Progenitor cell of endocrine pancreas (in vitro differentiated cells): ENCODE measurements around the gene ALKAL2. TPM values are rescaled to one million over a fixed set of nuclear protein-coding genes. Genes with fewer than 3 reads are reported as not detected.

Experiments
- DNase-seq: peaks from one replicate; pipeline ENCODE4 v3.0.0; 2021; ENCODE audit warnings: low spot score; ENCODE audit not compliant: unreplicated experiment
- H3K27ac Mint-ChIP-seq: 2 replicates; pipeline ENCODE4 v1.8.0; 2021; ENCODE audit warnings: mild to moderate bottlenecking, moderate library complexity, mixed read lengths
- H3K27me3 Mint-ChIP-seq: 2 replicates; pipeline ENCODE4 v1.8.0; 2021; ENCODE audit warnings: mixed read lengths
- H3K36me3 Mint-ChIP-seq: 2 replicates; pipeline ENCODE4 v1.8.0; 2022; ENCODE audit warnings: mixed read lengths; ENCODE audit not compliant: insufficient read depth
- H3K4me1 Mint-ChIP-seq: 2 replicates; pipeline ENCODE4 v1.8.0; 2021; ENCODE audit warnings: low read depth, mixed read lengths
- H3K4me3 Mint-ChIP-seq: 2 replicates; pipeline ENCODE4 v1.8.0; 2021; ENCODE audit warnings: low read depth, mild to moderate bottlenecking, moderate library complexity, mixed read lengths
- H3K9me3 Mint-ChIP-seq: 2 replicates; pipeline ENCODE4 v1.8.0; 2021; ENCODE audit warnings: low read depth, mixed read lengths
- total RNA-seq: library from RNA; stranded (reverse); gene quantifications from 2 replicates; pipeline ENCODE4 v1.2.1, GENCODE V29; 2021
- TF ChIP-seq, protein P1 (sequence below): fragments of 200-600 bp; sonication (generic); IDR thresholded peaks from one replicate; pipeline ENCODE4 v1.5.0; 2021; ENCODE audit warnings: antibody characterized with exemption, mild to moderate bottlenecking; ENCODE audit not compliant: unreplicated experiment

ALKAL2 gene
- total RNA-seq, 1 donor from 2014 or later = 0.22 TPM

DNA sequence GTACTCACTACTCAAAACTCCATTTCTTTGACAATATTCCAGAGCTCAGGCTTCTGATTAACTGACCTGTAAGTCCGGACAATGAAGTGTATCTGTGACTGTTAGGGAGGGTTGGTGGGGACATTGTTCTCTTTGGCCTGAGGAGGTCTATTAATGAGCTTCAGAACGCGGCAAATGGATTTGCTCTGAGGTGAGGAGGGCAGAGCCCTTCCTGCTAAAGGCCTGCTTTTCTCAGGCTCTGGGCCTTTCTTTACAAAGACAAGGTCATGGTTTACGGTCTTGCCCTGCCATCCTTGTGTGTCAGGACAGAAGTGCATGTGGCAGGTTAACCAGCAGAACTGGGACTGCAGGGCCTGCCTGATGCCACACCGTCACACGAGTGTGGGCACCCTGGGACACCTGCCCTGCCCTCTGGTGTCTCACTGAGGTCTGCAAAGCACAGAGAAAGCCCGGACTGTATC, 7.2 kb downstream of the ALKAL2 start:
- H3K36me3 Mint-ChIP-seq = peaks cover 13% of the 10 kb centered on the region
- no peak overlapping the region for H3K4me3 Mint-ChIP-seq
- H3K4me1 Mint-ChIP-seq = no peaks in the 10 kb centered on the region
- no peaks in the 10 kb centered on the region for H3K9me3 Mint-ChIP-seq
- TF ChIP-seq, protein P1, sequence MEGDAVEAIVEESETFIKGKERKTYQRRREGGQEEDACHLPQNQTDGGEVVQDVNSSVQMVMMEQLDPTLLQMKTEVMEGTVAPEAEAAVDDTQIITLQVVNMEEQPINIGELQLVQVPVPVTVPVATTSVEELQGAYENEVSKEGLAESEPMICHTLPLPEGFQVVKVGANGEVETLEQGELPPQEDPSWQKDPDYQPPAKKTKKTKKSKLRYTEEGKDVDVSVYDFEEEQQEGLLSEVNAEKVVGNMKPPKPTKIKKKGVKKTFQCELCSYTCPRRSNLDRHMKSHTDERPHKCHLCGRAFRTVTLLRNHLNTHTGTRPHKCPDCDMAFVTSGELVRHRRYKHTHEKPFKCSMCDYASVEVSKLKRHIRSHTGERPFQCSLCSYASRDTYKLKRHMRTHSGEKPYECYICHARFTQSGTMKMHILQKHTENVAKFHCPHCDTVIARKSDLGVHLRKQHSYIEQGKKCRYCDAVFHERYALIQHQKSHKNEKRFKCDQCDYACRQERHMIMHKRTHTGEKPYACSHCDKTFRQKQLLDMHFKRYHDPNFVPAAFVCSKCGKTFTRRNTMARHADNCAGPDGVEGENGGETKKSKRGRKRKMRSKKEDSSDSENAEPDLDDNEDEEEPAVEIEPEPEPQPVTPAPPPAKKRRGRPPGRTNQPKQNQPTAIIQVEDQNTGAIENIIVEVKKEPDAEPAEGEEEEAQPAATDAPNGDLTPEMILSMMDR = no peak
- peak overlapping the region; percentile 14 for H3K27ac Mint-ChIP-seq
- peaks cover 13% of the 10 kb centered on the region for H3K27me3 Mint-ChIP-seq
- no peak for DNase-seq

DNA sequence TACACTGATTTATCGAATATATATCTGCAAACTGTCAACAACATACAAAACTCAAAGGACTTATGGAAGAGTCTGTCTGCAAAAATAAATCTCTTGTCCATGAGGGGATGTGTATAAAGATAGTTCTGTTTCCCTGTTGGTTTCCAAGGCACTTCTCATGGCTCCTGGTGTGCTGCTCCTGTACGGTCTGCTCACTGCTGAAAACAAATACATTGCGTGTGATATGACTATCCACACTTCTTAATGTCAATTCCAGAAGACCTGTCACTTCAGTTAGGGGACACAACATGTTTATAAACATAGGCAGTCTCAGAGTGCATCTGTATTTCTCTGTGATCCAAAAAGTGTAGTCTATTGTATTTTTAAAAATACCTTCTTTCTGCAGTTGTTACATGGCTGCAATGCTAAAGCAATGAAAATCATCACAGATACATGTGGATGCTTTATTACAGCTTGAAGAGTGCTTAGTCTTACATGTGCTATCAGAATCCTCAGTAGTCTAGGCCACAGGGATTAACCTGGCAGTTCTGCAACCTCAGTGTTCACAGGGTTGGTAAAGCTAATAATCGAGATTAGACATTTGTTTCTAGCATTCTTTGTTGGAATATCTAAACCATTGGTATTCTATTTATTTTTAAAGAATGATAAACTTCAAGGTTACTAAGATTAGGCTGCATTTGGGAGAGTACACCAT, 7.8 kb downstream of the ALKAL2 start:
- H3K4me3 Mint-ChIP-seq = no peak overlapping the region
- H3K27me3 Mint-ChIP-seq = peaks cover 7% of the 10 kb centered on the region
- peaks cover 13% of the 10 kb centered on the region for H3K36me3 Mint-ChIP-seq
- no peaks in the 10 kb centered on the region for H3K9me3 Mint-ChIP-seq
- no peak overlapping the region for H3K27ac Mint-ChIP-seq
- H3K4me1 Mint-ChIP-seq = no peaks in the 10 kb centered on the region
- no peak for DNase-seq
- TF ChIP-seq, protein P1 = no peak

DNA sequence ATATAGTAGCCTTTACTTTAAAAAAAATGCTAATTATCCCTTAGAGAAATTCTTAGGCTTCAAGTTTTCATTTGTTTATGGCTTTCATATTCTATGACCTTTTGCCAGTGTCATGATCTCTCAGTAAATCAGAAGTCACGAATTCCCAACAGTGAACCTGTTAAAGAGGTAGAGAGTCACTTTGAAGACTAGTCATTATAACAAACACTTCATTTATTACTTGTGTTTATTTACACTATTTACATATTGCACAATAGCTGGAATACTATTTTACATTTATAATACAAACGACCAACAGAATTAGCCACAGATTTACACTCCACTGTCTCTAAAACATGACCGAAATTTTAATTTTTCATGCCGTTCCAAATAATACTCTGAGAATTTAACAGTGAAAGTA, 8.5 kb downstream of the ALKAL2 start:
- no peak for DNase-seq
- Mint-ChIP-seq H3K9me3 (no peaks in the 10 kb centered on the region), H3K27me3 (no peaks in the 10 kb centered on the region), H3K27ac (no peak overlapping the region), H3K4me1 (no peaks in the 10 kb centered on the region), H3K4me3 (no peak overlapping the region), H3K36me3 (peaks cover 13% of the 10 kb centered on the region)
- TF ChIP-seq, protein P1 = no peak

DNA sequence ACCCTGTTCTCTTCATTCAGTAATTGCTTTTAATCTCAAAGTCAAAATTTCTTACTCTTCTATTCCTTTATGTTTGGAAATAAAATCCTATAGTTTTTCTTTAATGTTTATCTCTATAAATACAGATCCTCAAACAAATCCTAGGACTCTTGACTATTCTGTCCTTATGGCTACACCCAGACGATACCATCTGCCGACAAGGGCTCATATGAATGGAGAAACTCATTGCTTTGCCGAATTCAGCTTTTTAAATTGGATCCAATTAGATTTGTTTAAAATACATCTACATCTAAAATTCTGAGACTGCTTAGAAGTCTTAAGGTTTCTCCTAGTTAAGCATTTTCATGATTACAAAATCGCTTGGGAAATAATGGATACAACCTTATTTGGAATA, 9.0 kb downstream of the ALKAL2 start:
- Mint-ChIP-seq H3K4me1 (no peaks in the 10 kb centered on the region), H3K4me3 (no peak overlapping the region), H3K27ac (no peak overlapping the region), H3K27me3 (no peaks in the 10 kb centered on the region), H3K36me3 (peaks cover 14% of the 10 kb centered on the region), H3K9me3 (no peaks in the 10 kb centered on the region)
- DNase-seq = no peak
- TF ChIP-seq, protein P1 = no peak

DNA sequence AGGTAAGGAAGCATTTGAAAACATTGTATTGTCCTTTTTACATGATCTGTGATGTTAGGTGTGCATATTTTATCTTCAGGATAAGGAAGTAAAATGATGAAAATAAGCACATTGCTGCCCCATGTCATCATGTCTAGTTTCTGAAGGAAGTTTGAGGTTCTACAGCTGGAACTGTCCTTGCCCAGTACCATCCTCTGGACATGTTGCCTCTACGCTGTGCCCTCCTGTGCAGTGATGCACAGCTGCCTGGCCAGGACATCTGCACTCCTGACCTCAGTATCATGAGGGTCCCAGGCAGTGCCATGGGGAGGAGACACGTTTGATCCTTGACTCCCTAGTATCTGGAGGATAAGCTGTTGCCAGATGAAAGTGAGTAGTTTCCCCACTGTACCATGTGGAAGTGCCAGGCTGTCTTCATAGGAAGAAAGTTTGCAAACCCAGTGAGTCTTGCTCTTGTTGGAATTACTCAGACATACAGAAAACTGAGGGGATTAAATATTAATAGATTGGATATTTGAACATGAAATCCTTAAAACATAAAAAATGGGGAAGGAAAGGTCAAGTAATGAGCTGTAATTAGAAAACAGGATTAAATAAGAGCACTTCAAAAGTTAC, 9.5 kb downstream of the ALKAL2 start:
- Mint-ChIP-seq H3K9me3 (no peaks in the 10 kb centered on the region), H3K4me3 (no peak overlapping the region), H3K36me3 (peaks cover 15% of the 10 kb centered on the region), H3K27ac (peak overlapping the region; percentile 62), H3K27me3 (no peaks in the 10 kb centered on the region), H3K4me1 (no peaks in the 10 kb centered on the region)
- DNase-seq = no peak
- TF ChIP-seq, protein P1 = no peak
